ENCODE results near the gene SERF2. TPM values are rescaled to one million over a fixed set of nuclear protein-coding genes. Genes with fewer than 3 reads are reported as not detected.
"Not testable (repeated sequence)": the region's sequence is repeated elsewhere in the genome, so short reads cannot be mapped to it uniquely, and the experiment has no call there.

Gene SERF2
- total RNA-seq, 1 donor from 2014 or later = 965 TPM

DNA sequence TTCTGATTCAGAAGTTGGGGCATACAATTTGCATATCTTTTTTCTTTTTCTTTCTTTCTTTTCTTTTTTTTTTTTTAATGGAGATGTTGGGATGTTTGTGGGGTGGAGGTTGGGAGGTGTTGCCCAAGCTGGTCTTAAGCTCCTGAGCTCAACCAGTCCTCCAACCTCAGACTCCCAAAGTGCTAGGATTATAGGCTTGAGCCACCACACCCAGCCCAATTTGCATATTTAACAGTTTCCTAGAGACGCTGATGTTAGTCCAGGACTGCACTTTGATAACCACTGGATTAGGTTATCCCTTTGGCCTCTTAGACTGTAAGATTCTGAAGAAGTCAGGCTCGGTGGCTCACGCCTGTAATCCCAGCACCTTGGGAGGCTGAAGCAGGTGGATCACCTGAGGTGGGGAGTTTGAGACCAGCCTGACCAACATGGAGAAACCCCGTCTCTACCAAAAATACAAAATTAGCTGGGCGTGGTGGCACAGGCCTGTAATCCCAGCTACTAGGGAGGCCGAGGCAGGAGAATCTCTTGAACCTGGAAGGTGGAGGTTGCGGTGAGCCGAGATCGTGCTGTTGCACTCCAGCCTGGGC lies 37.9 kb downstream of the SERF2 start:
- not testable (repeated sequence) for DNase-seq (ENCODE audit: low spot score)

DNA sequence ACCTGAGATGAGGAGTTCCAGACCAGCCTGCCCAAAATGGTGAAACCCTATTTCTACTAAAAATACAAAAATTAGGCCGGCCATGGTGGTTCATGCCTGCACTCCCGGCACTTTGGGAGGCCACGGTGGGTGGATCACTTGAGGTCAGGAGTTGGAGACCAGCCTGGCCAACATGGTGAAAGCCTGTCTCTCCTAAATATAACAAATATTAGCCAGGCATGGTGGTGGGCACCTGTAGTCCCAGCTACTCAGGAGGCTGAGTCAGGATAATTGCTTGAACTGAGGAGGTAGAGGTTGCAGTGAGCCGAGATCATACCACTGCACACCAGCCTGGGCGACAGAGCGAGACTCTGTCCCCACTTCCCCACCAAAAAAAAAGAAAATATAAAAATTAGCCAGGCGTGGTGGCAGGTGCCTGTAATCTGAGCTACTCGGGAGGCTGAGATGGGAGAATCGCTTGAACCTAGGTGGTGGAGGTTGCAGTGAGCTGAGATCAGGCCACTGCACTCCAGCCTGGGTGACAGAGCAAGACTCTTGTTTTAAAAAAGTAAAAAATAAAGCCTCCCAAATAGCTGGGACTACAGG lies 38.7 kb downstream of the SERF2 start:
- not testable (repeated sequence) for DNase-seq (ENCODE audit: low spot score)

DNA sequence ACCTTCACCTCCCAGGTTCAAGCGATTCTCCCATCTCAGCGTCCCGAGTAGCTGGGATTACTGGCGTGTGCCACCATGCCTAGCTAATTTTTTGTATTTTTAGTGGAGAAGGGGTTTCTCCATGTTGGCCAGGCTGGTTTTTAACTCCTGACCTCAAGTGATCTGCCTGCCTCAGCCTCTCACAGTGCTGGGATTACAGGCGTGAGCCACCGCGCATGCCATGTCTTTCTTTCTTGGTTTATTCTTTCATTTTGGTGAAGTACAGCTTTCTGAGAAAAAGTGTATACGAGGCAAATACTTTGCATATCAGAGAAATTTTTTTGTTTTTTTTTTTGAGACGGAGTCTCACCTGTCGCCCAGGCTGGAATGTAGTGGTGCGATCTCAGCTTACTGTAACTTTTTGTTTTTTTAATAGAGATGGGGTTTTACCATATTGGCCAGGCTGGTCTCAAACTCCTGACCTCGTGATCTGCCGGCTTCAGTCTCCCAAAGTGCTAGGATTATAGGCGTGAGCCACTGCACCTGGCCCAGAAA lies 39.5 kb downstream of the SERF2 start:
- not testable (repeated sequence) for DNase-seq (ENCODE audit: low spot score)

DNA sequence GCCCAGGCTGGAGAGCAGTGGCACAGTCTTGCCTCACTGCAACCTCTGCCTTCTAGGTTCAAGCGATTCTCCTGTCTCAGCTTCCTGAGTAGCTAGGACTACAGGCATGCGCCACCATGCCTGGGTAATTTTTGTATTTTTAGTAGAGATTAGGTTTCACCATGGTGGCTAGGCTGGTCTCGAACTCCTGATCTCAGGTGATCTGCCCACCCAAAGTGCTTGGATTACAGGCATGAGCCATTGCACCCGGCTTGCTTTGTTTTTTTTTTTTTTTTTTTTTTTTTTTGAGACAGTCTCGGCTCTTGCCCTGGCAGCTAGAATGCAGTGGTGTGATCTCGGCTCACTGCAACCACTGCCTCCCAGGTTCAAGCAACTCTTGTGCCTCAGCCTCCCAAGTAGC lies 40.4 kb downstream of the SERF2 start:
- not testable (repeated sequence) for DNase-seq (ENCODE audit: low spot score)

DNA sequence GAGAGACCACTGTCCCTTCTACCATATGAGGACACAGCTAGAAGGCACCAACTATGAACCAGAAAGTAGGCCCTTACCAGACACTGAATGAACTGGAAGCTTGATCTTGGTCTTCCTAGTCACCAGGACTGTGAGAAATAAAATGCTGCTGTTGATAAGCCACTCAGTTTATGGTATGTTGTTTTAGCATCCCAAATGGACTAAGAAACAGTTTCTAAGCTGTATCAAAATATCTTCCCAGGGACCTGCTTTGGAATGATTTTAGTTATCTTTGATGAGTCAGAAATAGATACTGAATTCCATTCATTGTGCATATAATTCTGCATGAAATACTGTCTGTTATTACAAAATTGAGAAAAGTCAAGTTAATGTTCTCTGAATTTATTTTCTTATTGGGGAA lies 53.3 kb downstream of the SERF2 start:
- no peak for DNase-seq (ENCODE audit: low spot score)

Other genes with a start within 250 kb of the SERF2 start
- 104 TPM for gene PPIP5K1, start 202.1 kb upstream of the SERF2 start, total RNA-seq
- gene CKMT1B, start 198.3 kb upstream of the SERF2 start, total RNA-seq = 52.7 TPM
- 1.6 TPM for gene STRC, start 173.5 kb upstream of the SERF2 start, total RNA-seq
- gene CATSPER2, start 143.5 kb upstream of the SERF2 start, total RNA-seq = 8.1 TPM
- 65.4 TPM for gene CKMT1A, start 98.5 kb upstream of the SERF2 start, total RNA-seq
- gene PDIA3, start 45.9 kb upstream of the SERF2 start, total RNA-seq = 520 TPM
- 8.5 TPM for gene ELL3, start 15.4 kb upstream of the SERF2 start, total RNA-seq
- 0.23 TPM for gene SERINC4, start 7.9 kb downstream of the SERF2 start, total RNA-seq
- gene HYPK, start 8.3 kb downstream of the SERF2 start, total RNA-seq = 10.8 TPM
- gene MFAP1, start 32.4 kb downstream of the SERF2 start, total RNA-seq = 25.6 TPM
- gene WDR76, start 34.7 kb downstream of the SERF2 start, total RNA-seq = 3.0 TPM